ENCODE measurements around the gene TRAF4.

The TRAF4 gene

GRCh38 chr17:28741358-28742349 is 2.2 kb upstream of the TRAF4 start:
- H3K4me3 ChIP-seq (ENCODE audit: control insufficient read depth, low read depth, low read length): no peak overlapping the region
- DNase-seq (ENCODE audit: low read depth): no peak
- no peak for TF ChIP-seq CTCF (conservative IDR thresholded peaks at IDR 0.05; ENCODE audit: control insufficient read depth, insufficient read depth, low read depth, low read length)

- H3K4me3 ChIP-seq (ENCODE audit: control insufficient read depth, low read depth, low read length): peak overlapping the region; percentile 85
- TF ChIP-seq CTCF (conservative IDR thresholded peaks at IDR 0.05; ENCODE audit: control insufficient read depth, insufficient read depth, low read depth, low read length): no peak
- peak; percentile 29 for DNase-seq (ENCODE audit: low read depth)
Observed at GRCh38 chr17:28744104-28744971, 527 bp downstream of the TRAF4 start.

DNA sequence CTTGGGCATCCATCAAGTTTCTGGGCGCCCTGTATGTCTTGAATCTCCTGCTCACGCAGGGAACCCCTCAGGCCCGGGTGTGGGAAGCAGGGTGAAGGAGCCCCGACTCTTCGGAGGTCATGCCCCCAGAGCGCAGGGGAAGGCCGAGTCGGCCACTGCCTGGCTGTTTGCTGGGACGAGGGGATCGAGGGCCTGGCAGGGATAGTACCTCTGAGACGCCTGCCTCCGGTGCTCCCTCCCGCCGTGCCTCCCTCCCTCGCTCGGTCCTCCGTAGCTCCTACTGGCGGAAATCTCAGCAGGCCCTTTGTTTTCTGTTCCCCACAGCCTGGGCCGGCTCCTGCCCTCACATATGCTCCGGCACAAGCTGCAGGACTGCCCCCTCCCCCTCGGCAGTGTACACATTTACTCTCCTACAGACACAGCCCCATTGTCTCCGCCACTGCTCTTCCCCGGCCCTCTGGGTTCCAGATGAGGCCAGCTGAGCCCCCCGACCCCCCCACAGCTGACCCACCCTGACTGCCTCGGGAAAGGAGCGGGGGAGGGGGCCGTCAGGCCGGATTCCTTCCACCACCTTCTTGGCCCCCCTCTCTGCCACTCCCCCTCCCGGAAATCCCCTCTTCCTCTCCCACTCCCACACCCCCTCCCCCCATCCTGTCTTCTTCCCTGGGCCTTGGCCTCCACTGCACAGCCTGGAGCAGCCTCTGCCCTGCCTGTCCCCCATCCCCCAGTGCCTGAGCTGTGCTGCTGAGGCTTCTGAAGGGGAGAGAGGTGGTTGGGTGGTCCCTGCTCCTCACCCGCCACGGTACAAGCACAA is 1.4 kb downstream of the TRAF4 start:
- H3K4me3 ChIP-seq (ENCODE audit: control insufficient read depth, low read depth, low read length): peak overlapping the region; percentile 85
- TF ChIP-seq CTCF (conservative IDR thresholded peaks at IDR 0.05; ENCODE audit: control insufficient read depth, insufficient read depth, low read depth, low read length): no peak

GRCh38 chr17:28745786-28746411 is 2.1 kb downstream of the TRAF4 start:
- TF ChIP-seq CTCF (conservative IDR thresholded peaks at IDR 0.05; ENCODE audit: control insufficient read depth, insufficient read depth, low read depth, low read length): no peak
- no peak for DNase-seq (ENCODE audit: low read depth)
- H3K4me3 ChIP-seq (ENCODE audit: control insufficient read depth, low read depth, low read length): peak overlapping the region; percentile 85

More for the DNA sequence above, 1.4 kb downstream of the TRAF4 start:
- DNase-seq (ENCODE audit: low read depth): peak; percentile 39

DNA sequence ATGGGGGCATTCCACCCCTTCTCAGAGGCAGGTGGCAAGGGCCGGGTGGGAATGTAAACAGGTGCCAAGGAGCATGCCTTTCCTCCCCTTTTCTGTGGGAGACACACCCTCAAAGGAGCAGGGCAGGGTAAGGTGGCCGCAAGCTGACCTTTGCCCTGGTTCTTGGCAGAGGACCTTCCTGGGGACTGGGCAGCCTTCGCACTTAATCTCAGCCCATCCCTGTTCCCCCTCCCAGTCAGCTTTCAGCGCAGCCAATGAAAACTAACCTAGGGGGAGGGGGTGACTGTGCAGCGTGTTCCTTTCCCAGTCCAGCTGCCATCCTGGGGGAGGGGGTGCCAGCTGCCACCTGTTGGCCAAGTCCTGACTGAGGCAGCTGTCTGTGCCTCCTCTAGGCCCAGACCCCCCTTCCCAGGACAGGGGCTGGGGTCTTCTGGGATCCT is 2.8 kb downstream of the TRAF4 start:
- no peak for DNase-seq (ENCODE audit: low read depth)
- no peak for TF ChIP-seq CTCF (conservative IDR thresholded peaks at IDR 0.05; ENCODE audit: control insufficient read depth, insufficient read depth, low read depth, low read length)
- no peak overlapping the region for H3K4me3 ChIP-seq (ENCODE audit: control insufficient read depth, low read depth, low read length)

All from fibroblast of mammary gland (primary cell).